Thyroid gland (tissue), 4 donors: ENCODE results near the gene RRAD. TPM values are rescaled to one million over a fixed set of nuclear protein-coding genes. Genes with fewer than 3 reads are reported as not detected.
A peak's percentile ranks its signal among the peaks of the same experiment; 100 is the strongest.

Experiments used
- DNase-seq, 2 donors: peaks; one replicate each; pipeline ENCODE4 v3.0.0-alpha.2; 2019
- H3K27ac ChIP-seq, 3 donors: fragments of 200-600 bp; sonication (generic); 1 replicate in 2 of 3; 2 replicates in 1 of 3; pipeline ENCODE4 v1.5.1; 2016 to 2019; ENCODE audit warnings: mild to moderate bottlenecking in 1 of 3, moderate library complexity in 1 of 3
- H3K27me3 ChIP-seq: fragments of 200-600 bp; sonication (generic); one replicate; pipeline ENCODE4 v1.5.1; 2019
- H3K36me3 ChIP-seq, 2 donors: fragments of 200-600 bp; sonication (generic); one replicate each; pipeline ENCODE4 v1.5.1; 2016 to 2019
- H3K4me1 ChIP-seq, 2 donors: fragments of 200-600 bp; sonication (generic); one replicate each; pipeline ENCODE4 v1.5.1; 2017 to 2019
- H3K4me3 ChIP-seq, 3 donors: fragments of 200-600 bp; sonication (generic); replicated peaks in 1 of 3; 1 replicate in 2 of 3; 2 replicates in 1 of 3; pipeline ENCODE4 v1.5.1; 2016; ENCODE audit warnings: mild to moderate bottlenecking in 1 of 3
- H3K9me3 ChIP-seq: fragments of 200-600 bp; sonication (generic); one replicate; pipeline ENCODE4 v1.5.1; 2017
- POLR2A ChIP-seq, 2 donors: fragments of 450-650 bp; IDR thresholded peaks; one replicate each; pipeline ENCODE4 v1.6.1; 2017; ENCODE audit warnings: antibody characterized with exemption in 2 of 2, mild to moderate bottlenecking in 2 of 2, moderate library complexity in 1 of 2
- WGBS, 2 donors: methylation state at CpG; one replicate each; pipeline ENCODE4 v1.1.5; 2017; 5-methylcytosine and 5-hydroxymethylcytosine counted together
- intact Hi-C: fragments of 100-400 bp; cut with DNase I; formaldehyde crosslinking; loops from one replicate; pipeline ENCODE4 v1.15.1; 2023
- total RNA-seq, 4 donors: library from RNA; depleted of rRNA; stranded (reverse); fragments of >200 nt; gene quantifications; one replicate each; pipeline ENCODE4 v1.2.3, GENCODE V29; 2016
- TF ChIP-seq, protein P1 (sequence below), 6 experiments: fragments of 200-600 bp in 3 of 6; fragments of 450-650 bp in 3 of 6; sonication (generic) in 3 of 6; IDR thresholded peaks; one replicate each; pipeline ENCODE4 v1.5.1; 2016 to 2019; ENCODE audit warnings: antibody characterized with exemption in 6 of 6, mild to moderate bottlenecking in 2 of 6, inconsistent platforms in 1 of 6, moderate library complexity in 1 of 6

RRAD gene
- total RNA-seq, 4 donors from 2014 or later: 6.1 to 15.6 (median 10.9) TPM

- DNase-seq: no peak
- no peaks in the 10 kb centered on the region for H3K27me3 ChIP-seq
- 78 to 79% methylated on average over 3 of the region's 3 CpGs for WGBS, 2 donors
- TF ChIP-seq, protein P1, sequence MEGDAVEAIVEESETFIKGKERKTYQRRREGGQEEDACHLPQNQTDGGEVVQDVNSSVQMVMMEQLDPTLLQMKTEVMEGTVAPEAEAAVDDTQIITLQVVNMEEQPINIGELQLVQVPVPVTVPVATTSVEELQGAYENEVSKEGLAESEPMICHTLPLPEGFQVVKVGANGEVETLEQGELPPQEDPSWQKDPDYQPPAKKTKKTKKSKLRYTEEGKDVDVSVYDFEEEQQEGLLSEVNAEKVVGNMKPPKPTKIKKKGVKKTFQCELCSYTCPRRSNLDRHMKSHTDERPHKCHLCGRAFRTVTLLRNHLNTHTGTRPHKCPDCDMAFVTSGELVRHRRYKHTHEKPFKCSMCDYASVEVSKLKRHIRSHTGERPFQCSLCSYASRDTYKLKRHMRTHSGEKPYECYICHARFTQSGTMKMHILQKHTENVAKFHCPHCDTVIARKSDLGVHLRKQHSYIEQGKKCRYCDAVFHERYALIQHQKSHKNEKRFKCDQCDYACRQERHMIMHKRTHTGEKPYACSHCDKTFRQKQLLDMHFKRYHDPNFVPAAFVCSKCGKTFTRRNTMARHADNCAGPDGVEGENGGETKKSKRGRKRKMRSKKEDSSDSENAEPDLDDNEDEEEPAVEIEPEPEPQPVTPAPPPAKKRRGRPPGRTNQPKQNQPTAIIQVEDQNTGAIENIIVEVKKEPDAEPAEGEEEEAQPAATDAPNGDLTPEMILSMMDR (IDR thresholded peaks at IDR 0.05): no peak
- no peak for TF ChIP-seq POLR2A (IDR thresholded peaks at IDR 0.05)
- peak overlapping the region; percentile 35 to 68 (median 61) for H3K27ac ChIP-seq
- peaks cover 51 to 53% of the 10 kb centered on the region in 2 donors for H3K4me1 ChIP-seq
- no peak overlapping the region for H3K4me3 ChIP-seq
- peaks cover 8 to 12% of the 10 kb centered on the region in 2 donors for H3K36me3 ChIP-seq
- intact Hi-C loops: no loop called here
- H3K9me3 ChIP-seq: no peaks in the 10 kb centered on the region
Measured at GRCh38 chr16:66886914-66887313, 38.4 kb downstream of the RRAD start.

GRCh38 chr16:66886321-66886720, 39.0 kb downstream of the RRAD start:
- H3K4me3 ChIP-seq: no peak overlapping the region
- peak overlapping the region; percentile 35 to 68 (median 61) for H3K27ac ChIP-seq
- TF ChIP-seq, protein P1 (IDR thresholded peaks at IDR 0.05): no peak
- TF ChIP-seq POLR2A (IDR thresholded peaks at IDR 0.05): no peak
- H3K36me3 ChIP-seq: peaks cover 8 to 12% of the 10 kb centered on the region in 2 donors
- no peak for DNase-seq
- H3K27me3 ChIP-seq: no peaks in the 10 kb centered on the region
- peaks cover 47 to 51% of the 10 kb centered on the region in 2 donors for H3K4me1 ChIP-seq
- no peaks in the 10 kb centered on the region for H3K9me3 ChIP-seq
- intact Hi-C loops: no loop called here
- 36 to 39% methylated on average over 2 of the region's 2 CpGs for WGBS, 2 donors

DNA sequence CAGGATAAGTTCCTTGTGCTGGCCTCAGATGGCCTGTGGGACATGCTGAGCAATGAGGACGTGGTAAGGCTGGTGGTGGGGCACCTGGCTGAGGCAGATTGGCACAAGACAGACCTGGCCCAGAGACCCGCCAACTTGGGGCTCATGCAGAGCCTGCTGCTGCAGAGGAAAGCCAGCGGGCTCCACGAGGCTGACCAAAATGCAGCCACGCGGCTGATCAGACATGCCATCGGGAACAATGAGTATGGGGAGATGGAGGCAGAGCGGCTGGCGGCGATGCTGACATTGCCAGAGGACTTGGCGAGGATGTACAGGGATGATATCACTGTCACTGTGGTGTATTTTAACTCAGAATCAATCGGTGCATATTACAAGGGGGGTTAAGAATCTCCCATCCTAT, 39.8 kb downstream of the RRAD start:
- intact Hi-C loops: no loop called here
- H3K4me3 ChIP-seq: no peak overlapping the region
- TF ChIP-seq, protein P1 (IDR thresholded peaks at IDR 0.05): no peak
- no peak for TF ChIP-seq POLR2A (IDR thresholded peaks at IDR 0.05)
- peaks cover 8 to 12% of the 10 kb centered on the region in 2 donors for H3K36me3 ChIP-seq
- DNase-seq: no peak
- no peaks in the 10 kb centered on the region for H3K27me3 ChIP-seq
- H3K9me3 ChIP-seq: no peaks in the 10 kb centered on the region
- WGBS, 2 donors: 92 to 95% methylated on average over 12 of the region's 12 CpGs
- H3K4me1 ChIP-seq: peaks cover 39 to 43% of the 10 kb centered on the region in 2 donors
- H3K27ac ChIP-seq: peak overlapping the region; percentile 3 to 68 (median 61)

DNA sequence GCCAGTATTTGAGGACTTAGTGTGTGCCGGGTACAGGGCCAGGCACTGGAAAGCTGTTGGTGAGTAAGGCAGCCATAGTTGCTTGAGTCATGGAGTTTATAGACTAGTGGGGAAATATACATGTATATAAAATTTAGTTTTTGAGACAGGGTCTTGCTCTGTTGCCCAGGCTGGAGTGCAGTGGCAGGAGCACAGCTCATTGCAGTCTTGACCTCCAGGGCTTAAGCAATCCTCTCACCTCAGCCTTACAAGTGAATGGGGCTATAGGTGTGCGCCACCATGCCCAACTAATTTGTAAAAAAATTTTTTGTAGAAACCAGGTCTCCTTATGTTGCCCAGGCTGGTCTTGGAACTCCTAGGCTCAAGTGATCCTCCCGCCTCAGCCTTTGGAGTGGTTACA, 42.6 kb downstream of the RRAD start:
- no peak for DNase-seq
- peak overlapping the region in 1 of 3 donors; percentile 79 for H3K27ac ChIP-seq
- intact Hi-C loops: no loop called here
- H3K36me3 ChIP-seq: peaks cover 8 to 12% of the 10 kb centered on the region in 2 donors
- TF ChIP-seq, protein P1 (IDR thresholded peaks at IDR 0.05): no peak
- TF ChIP-seq POLR2A (IDR thresholded peaks at IDR 0.05): no peak
- no peaks in the 10 kb centered on the region for H3K9me3 ChIP-seq
- H3K4me1 ChIP-seq: peaks cover 29 to 47% of the 10 kb centered on the region in 2 donors
- no peaks in the 10 kb centered on the region for H3K27me3 ChIP-seq
- 96 to 97% methylated on average over 3 of the region's 3 CpGs for WGBS, 2 donors
- H3K4me3 ChIP-seq: no peak overlapping the region

GRCh38 chr16:66881964-66882508, 43.3 kb downstream of the RRAD start:
- TF ChIP-seq POLR2A (IDR thresholded peaks at IDR 0.05): no peak
- TF ChIP-seq, protein P1 (IDR thresholded peaks at IDR 0.05): no peak
- H3K36me3 ChIP-seq: peaks cover 8 to 12% of the 10 kb centered on the region in 2 donors
- H3K4me3 ChIP-seq: no peak overlapping the region
- DNase-seq: no peak
- 88 to 89% methylated on average over 8 of the region's 8 CpGs for WGBS, 2 donors
- intact Hi-C loops: no loop called here
- no peaks in the 10 kb centered on the region for H3K27me3 ChIP-seq
- peak overlapping the region; percentile 66 to 79 (median 78) for H3K27ac ChIP-seq
- peaks cover 23 to 41% of the 10 kb centered on the region in 2 donors for H3K4me1 ChIP-seq
- H3K9me3 ChIP-seq: no peaks in the 10 kb centered on the region
